Hematopoietic multipotent progenitor cell treated with erythropoietin and hydrocortisone succinate and interleukin-3 and kit ligand, for 15 days (in vitro differentiated cells): ENCODE data around the gene ITPA.
"Not testable (repeated sequence)": the region's sequence is repeated elsewhere in the genome, so short reads cannot be mapped to it uniquely, and the experiment has no call there.

Source experiments
- DNase-seq: peaks from one replicate; pipeline ENCODE4 v3.0.0-alpha.2; 2015; ENCODE audit warnings: low spot score

Gene ITPA

DNA sequence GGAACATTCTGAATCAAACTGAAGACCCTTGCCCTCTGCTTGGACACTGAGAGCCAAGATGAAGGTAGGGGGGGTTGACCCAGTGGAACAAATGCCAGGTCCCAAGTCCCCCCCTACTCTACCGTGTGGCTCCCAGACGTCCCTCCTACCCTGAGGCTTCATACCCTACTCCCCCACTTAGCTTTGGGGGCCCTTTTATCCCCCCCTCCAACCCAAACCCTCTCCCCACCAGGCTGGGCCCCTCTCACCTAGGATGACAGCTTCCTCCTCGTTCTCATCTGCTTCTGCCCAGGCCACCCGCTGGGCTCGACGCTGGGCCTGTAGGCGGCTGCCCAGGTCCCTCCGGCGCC, 6.4 kb upstream of the ITPA start:
- no peak for DNase-seq

DNA sequence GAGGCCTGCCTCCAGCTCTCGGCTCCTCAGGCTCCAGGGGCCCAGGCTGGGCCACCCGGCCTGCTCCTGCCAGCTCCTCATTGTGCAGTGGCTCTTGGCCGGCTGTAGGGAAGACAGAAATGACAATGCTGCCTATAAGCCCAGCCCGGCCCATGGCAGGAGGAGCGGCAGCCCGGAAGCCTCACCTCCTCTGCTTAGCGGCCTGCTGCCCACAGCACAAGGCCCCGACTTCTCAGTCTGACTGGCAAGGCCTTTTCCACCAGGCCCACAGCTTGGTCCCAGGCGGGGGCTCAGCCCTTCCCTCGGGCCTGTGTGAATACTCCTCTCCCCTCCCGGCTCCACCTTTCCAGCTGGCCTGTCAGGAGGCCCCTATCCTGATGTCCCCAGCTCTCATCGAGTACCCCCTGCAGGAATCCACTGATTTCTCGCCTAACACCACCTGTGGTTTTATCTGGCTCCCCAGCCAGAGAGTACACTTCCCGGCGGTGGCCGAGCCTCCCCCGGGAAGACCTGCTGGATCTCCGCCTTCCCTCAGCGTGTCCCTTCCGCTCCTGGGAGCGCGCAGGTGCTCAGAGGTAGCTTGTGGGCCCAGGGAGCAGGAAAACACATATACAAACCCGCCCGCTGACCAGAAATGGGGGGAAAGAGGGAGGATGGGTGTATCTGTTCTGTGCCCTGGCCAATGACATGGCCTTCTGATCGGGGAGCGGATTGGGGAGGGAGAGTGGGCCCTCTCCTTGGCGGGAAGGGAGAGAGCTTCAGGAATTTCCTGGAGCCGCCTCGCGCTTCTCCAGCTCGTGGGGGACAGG, 5.8 kb upstream of the ITPA start:
- peak; percentile 50 for DNase-seq

DNA sequence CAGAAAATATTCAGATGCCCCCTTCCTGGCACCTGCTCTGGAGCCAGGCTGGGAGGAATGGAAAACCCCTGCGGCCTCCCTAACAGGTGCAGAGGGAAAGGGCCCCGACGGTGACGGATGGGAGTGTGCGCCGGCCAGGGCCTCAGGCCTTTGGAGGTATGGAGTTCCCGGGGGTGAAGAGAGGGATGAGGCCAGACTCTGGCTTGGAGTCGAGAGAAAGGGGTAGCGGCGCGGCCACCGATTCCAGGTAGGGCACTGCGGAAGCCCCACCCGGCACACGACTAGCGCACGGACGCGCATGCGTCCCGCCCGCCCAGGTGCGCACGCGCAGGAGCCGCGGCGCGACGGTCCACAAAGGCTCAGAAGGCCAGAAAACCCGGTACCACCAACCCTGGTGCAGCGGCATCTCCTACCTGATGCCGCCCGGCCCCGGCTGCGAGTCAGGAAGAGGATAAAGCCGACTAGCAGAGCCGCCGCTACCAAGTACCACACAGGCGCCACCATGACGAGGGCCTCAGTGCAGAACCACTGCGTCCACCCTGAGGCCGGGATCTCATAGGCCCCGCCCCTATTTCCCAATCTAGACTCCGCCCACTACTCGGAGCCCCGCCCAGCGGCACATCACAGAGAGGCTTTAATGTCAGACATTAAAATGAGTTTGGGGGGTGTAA, 5.0 kb upstream of the ITPA start, which contains the start of gene DDRGK1:
Gene DDRGK1 (minus strand): TSS at position 559 of the 671 bp plus-strand sequence. CDS start 55 bp downstream, at position 504.
- peak; percentile 93 for DNase-seq

DNA sequence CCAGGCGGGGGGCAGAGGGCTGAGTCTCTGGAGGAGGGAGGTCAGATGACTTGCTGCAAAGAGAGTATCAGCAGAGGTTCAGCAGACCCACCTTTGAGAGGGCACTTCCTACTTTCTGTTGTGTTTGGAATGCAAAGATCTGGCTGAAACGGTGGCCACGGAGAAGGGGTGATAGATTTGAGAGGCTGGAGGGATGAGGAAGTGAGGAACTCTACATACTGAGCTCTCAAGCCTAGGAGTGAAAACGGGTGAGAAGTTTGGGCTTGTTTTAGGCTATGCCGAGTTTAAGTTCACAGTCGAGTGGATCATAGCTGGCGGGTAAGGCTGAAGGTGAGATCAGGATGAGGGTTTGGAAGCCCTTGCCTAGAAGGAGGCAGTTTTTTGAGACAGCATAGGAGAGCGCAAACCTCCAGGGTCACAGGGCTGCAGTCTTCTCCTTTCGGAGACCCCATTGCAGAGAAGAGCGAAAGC, 477 bp upstream of the ITPA start:
- DNase-seq, result no peak

DNA sequence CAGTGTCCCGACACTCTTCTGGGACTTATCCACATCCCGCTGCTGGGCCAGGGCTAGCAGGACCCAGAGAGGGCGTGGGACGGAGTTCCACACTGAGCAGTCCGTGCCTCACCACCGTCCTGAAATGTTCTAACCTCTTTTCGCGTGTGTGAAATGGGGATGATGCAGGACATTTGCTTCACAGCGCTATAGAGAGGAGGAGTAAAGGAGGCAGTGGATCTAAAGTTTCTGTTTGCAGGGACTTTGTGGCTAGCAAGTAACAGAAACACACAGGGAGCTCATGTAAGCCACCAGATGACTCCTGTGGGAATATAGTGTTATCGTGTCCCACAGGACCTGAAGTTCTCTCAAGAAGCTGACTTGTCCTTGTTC, 634 bp downstream of the ITPA start:
- DNase-seq, result peak; percentile 26

DNA sequence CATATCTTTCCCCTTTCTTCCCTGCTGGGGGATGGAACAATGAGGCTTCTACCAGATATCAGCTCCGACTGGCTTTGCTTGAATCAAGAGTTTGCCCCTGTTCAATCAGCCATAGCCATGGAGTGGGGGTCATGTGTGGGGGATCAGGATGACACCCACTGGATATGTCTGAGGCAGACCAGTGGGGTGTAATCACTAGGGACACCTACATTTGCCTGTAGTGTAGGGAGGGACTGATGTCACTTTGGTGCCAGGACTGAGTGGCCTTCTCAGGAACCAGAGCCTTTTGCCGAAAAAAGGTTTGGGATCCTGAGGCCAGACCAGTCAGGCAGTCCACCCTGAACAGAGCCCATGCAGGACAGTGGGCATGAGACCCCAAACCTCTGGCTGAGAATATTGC, 1.0 kb downstream of the ITPA start:
- no peak for DNase-seq

DNA sequence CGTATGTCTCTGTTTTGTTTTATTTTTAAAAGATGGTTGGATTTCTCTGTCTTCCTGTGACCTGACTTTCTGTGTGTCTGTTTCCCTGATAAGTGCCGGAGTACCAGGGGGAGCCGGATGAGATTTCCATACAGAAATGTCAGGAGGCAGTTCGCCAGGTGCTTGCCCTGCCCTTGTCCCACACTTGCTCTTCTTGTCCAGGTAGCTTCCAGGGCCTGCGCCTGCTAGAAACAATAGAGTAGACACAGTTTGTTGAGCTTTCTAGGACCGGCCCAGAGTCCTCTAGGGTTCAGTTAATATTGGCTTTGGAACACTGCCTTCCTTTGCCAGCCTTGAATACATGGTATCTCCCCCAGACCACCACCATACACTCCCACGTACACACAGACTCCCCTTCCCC, 3.9 kb downstream of the ITPA start:
- no peak for DNase-seq

DNA sequence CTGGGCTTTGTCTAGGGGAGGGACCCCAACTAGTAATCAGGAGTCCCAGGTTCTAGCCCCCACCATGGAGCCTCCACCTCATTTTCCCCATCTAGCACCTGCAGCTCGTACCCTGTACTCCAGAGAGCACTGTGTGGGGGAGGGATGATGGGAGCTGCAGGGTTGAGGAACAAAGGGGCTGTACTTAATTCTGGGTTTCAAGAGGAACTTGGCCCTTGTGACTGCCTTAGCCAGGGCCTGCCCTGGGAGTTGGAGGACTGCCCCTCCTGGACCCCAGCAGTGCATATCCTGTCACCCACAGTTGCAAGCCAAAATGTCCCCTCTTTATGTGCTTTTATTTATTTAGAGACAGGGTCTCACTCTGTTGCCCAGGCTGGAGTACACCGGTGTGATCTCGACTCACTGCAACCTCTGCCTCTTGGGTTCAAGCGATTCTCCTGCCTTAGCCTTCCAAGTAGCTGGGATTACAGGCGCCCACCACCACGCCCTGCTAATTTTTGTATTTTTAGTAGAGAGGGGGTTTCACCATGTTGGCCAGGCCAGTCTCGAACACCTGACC, 6.1 kb downstream of the ITPA start:
- not testable (repeated sequence) for DNase-seq

DNA sequence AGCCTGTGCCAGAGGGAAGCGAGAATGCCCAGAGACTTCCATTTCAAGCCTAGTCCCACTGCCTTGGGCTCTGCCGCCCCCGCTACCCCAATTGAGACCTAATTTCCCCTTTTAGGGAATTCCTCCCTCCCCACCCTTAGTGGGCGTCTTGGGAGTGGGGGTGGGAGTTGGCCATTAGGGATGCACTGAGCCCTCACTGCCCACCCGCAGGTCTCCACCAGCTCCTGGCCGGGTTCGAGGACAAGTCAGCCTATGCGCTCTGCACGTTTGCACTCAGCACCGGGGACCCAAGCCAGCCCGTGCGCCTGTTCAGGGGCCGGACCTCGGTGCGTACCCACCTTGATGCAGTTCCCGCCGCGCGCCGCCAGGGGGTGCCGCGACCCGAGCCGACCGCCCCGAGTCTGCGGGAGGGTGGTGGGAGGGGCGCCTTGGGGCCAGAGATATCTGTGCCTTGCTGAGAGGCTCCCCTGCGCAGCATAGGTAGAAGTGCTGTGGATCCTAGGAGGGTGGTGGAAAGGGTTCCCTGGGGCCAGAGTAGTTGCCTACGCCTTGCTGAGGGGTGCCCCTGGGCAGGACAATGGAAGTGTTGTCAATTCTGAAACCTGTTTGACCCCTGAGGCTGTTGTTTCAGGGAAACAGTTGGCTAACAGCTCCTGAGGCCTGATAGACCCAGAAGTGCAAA, 9.2 kb downstream of the ITPA start:
- peak; percentile 61 for DNase-seq

DNA sequence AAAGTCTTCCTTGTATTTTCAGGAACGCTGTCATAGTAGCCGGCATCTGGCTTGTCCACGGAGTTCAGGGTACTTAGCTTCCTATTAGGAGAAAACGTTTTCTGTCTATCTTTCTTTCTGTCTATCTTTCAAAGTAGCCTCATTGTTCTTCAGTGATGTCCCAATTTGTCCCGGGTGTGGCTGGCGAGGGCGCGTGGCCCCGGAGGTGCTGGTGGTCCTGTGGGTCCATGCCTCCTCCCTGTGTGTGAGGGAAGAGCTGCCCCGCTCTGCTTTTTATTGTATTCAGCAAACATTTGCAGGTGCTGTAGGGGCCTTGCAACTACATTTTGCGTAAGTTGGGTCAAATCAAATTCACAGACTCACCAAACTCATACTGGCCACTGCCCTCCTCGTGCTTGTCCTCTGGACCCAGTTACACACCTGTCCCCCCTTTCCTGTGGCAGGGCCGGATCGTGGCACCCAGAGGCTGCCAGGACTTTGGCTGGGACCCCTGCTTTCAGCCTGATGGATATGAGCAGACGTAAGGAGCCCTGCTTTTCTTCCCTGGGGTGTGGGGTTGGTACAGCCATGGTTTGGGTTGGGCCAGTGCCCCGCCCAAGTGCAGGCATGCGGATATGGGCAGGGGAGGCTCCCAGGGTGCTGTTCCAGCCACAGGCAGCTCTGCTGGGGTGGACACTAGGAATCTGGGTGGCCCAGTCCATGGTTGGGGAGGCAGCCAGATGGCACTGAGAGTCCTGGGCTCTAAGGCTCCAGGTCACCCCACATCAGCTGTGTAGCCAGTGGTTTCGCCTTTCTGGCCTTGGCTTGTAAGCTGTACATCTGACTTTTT, 12.3 kb downstream of the ITPA start:
- no peak for DNase-seq

DNA sequence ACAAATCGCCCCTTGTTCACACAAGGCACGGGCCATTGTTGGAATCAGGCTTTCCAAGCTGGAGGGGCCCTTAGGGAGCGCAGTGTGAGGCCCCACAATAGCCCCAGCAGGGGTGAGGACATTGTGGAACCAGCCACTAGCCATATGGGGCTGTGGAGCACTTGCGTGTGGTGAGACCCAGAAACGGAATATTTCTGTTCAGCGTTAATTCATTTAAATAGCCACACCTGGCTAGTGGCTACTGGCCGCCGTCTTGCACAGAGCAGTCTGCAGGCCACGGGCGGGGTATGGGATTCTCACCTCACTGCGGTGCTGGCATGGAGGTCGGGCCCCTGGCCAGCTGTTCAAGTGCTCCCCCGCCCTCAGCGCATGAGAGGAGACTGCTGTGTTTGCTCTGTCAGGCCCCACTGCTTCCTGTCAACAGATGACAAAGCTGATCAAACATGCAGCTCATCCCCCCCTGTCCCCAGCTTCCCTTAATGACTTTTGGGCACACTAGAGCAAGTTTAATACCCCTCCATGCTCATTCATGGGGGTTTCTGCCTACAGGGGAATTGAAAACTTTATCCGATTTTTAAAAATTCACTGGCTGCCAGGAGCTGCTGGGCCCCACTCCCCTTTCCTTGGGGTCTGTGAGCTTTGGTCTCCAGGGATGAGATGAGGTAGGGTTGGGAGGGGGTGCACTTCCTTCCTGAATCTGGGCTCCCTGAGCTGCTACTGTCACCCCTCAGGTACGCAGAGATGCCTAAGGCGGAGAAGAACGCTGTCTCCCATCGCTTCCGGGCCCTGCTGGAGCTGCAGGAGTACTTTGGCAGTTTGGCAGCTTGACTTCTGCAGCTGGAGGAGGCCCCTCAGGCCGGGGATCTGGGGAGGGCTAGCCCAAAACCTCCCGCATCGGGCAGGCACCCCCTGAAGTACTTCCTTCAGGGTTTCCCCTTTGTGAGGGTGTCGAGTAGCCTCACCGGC, 13.6 kb downstream of the ITPA start:
- DNase-seq, result no peak

DNA sequence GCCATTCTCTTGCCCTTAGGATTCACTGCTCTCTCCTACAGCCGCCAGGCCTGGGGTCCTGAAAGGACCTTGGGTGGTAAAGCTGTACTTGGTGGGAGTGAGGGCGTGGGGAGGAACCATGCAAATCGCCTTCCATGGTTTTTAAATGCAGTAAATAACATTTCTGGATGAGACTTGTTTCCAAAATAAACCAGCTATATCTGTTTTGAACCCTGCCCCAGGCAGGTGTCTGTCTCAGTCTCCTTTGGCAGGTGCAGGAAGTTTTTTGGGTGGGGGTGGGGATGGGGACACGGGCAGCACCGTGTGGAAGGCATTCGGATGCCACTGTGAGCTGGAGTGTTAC, 14.3 kb downstream of the ITPA start:
- DNase-seq, result no peak

DNA sequence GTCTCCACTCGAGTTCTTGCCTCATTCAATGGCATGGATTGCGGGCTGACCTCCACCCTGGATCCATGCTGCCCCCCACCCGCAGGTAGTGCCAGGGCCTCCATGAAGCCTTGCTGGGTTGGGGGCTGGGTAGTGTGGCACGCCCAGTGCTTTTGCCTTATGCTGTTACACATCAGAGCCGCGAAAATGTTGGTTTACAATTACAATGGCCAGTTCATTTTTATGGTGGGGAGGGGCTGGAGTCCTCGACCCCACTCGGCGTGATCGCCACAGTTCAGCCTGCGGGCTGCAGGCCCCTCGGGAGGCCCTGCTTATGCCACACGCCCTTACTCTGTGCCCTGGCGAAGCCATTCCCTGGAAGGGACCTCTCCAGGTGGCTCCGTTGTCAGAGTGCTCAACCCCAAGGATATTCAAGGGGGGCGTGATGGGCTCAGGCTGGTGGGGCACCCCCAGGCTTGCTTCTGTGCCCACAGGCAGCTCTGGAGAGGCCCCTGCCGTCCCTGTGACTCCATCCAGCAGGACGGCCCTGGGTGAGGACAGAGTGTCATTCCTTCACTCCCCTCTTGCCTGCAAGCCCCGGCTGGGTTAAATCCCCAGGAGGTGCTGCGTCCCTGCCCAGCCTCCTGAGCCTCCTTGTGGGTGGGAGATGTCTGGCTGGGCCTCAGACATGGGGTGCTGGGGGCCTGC, 14.8 kb downstream of the ITPA start:
- DNase-seq, result no peak

DNA sequence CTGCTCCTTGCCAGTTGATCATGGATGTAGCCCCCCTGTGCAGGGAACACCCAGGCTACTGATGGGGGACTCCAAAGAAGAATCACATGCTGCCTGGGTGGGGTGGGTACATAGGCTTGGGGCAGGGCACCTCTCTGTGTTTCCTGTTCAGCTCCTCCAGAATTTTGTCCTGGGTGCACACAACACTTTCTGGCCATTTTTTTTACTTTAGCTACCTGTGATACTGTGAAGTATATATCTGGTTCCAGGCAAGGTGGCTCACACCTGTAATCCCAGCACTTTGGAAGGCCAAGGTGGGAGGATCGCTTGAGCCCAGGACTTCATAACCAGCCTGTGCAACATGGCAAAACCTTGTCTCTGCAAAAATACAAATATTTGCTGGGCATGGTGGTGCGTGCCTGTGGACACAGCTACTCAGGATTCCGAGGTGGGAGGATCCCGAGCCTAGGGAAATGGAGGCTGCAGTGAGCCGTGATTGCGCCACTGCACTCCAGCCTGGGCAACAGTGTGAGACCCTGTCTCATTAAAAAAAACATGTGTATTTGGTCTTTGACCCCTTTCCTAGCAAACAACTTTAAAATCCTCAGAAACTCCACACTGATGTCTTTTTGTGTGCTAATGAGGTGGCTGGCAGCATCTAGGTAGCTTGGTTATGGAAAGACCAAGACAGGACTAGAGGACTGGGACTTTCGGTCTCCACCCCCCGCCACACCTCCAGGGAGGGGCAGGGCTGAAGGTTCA, 15.6 kb downstream of the ITPA start:
- no peak for DNase-seq

DNA sequence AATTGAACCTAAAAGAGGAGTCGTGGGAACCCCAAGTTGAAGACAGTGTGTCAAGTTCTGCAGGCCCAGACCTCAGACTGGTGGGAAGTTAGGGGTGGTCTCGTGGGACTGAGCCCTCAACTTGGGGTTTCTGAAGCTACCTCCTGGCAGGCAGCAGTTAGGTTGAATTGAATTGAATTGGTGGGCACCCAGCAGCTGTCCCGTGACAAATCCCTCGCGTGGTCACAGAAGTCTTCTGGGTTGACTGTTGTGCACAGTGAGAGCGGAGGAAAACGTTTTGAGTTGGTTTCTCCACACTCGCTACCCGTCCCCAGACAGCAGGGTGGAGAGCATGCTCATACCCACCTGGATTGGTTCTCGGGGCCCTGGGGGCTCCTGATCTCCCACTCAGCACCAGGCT, 16.8 kb downstream of the ITPA start:
- no peak for DNase-seq

DNA sequence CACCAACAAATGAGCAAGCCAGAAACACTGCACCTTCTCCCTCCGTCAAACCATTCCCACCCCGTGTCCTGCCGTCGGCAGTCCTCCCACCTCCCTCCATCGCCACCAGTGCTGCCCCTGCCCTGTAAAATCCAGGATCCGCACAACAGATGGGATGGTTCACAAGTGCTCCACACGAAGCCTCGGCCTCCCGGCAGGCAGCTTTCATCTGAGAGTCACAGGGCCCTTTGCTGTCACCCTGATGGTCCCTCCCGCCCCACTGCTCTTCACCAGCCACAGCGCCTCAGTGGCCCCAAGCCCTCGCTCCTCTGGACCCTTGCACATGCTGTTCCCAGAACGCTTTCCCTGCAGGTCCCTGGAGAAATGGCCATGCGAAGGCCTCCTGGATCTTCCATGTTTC, 17.6 kb downstream of the ITPA start:
- no peak for DNase-seq

DNA sequence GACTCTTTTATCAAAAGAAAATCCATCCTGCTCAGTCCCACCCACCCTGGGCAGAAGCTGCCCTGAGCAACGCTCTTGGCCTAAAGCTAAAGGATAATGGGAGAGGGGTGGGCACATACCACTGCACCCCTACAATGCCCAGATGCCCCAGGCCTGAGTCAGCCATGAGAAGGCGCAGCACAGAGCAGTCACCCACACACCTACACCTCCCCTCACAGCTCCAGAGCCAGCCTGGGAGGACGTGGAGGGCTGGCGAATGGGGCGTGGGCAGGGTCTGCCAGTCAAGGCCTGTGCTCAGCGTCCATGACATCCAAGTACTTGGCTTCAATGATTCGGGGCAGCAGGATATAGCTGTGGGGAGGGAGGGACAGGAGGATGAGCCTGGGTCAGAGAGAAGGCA, 18.2 kb downstream of the ITPA start:
- no peak for DNase-seq

DNA sequence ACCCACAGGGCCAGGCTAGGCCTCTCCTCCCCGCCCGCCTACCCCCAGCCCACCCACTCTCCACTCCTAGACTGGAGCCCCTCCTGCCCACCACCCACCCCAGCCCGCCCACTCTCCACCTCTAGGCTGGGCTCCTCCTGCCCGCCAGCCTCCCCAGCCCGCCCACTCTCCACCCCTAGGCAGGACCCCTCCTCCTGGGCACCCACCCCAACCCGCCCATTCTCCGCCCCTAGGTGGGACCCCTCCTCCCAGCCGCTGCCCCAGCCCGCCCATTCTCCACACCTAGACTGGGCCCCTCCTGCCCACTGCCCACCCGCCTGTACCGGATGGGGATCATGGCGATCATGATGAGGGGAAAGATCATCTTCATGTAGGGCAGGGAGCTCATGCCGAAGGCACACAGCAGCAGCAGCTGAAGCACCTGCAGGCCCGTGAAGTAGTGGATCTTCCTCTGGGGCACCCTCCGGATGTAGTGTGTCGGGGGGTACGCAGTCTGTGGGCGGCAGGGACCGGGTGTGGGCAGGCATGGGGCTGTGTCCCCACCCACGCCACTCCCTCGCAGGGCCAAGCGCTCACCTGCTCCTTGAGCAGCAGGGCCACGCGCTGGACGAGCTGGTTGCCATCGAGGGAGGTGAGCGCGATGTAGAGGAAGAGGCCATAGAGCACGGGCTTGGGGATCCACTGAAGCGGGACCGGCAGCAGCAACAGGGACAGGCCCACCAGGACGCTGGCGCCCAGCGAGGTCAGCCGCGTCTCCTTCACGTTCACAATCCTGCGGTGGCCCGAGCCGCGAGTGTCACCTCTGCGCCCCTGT, 18.8 kb downstream of the ITPA start:
- no peak for DNase-seq

DNA sequence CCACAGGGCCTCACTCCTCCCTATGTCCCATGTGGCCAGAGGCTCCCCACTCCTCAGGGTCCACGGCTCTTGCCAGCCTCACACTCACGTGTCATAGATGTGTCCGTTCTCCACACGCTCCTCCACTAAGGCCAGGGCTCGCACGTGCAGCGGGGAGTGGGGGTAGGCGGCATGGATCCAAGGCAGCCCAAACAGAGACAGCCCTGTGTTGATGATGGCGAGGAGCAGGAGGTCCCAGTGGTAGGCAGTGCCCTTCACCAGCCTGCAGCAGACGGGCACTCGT, 19.4 kb downstream of the ITPA start:
- DNase-seq, result no peak
